Activated naive CD4-positive, alpha-beta T cell treated with anti-CD3 and anti-CD28 coated beads, Interleukin-2, amount 50 U/mL, for 72 hours (primary cell): ENCODE data around the gene KCNH1. TPM values are rescaled to one million over a fixed set of nuclear protein-coding genes. Genes with fewer than 3 reads are reported as not detected.

Experiments
- ATAC-seq, 2 donors: fragments of 150-1000 bp; cut with Tn5 transposase; 2 replicates each; pipeline ENCODE4 v1.10.0; 2021; ENCODE audit warnings: mild to moderate bottlenecking in 2 of 2, moderate library complexity in 2 of 2
- DNase-seq, 2 donors: peaks; one replicate each; pipeline ENCODE4 v3.0.0; 2021 to 2022; ENCODE audit warnings: low spot score in 2 of 2
- H3K27ac Mint-ChIP-seq, 2 donors: one replicate each; pipeline ENCODE4 v1.8.0; 2022; ENCODE audit warnings: mild to moderate bottlenecking in 2 of 2, mixed read lengths in 2 of 2
- H3K36me3 Mint-ChIP-seq, 2 donors: one replicate each; pipeline ENCODE4 v1.8.0; 2022; ENCODE audit warnings: mixed read lengths in 2 of 2
- H3K9me3 Mint-ChIP-seq, 2 donors: one replicate each; pipeline ENCODE4 v1.8.0; 2022; ENCODE audit warnings: mixed read lengths in 2 of 2
- total RNA-seq, 2 donors: library from RNA; stranded (reverse); gene quantifications; one replicate each; pipeline ENCODE4 v1.2.3, GENCODE V29; 2022

The KCNH1 gene
- total RNA-seq, 2 donors from 2014 or later = not detected

- no peaks in the 10 kb centered on the region for H3K36me3 Mint-ChIP-seq
- ATAC-seq (no peak), DNase-seq (no peak)
- no peak overlapping the region for H3K27ac Mint-ChIP-seq
- H3K9me3 Mint-ChIP-seq = no peaks in the 10 kb centered on the region
Observed at GRCh38 chr1:210822241-210822640, 311.7 kb downstream of the KCNH1 start.

- no peak overlapping the region for H3K27ac Mint-ChIP-seq
- ATAC-seq (no peak), DNase-seq (no peak)
- H3K36me3 Mint-ChIP-seq = no peaks in the 10 kb centered on the region
- H3K9me3 Mint-ChIP-seq = no peaks in the 10 kb centered on the region
Observed at GRCh38 chr1:210821615-210822014, 312.3 kb downstream of the KCNH1 start.

DNA sequence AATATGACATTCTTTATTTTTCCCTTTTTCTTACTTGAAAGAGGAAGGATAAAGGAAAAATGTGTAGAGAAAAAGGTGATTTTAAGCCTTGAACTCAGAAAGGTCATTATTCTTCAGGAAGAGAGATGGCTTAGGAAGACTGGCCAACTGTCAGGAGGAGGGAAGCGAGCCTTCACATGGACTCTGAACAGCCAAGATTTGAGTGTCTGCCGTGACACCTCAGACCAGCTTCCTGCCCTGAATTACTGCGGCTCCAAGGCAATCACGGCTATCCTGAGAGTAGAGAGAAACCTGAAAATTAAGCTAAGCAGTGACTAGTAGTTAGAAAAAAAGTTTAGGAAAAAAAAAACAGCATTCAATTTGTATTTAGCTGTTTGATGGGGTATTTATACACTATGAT lies 314.7 kb downstream of the KCNH1 start:
- ATAC-seq = no peak
- no peaks in the 10 kb centered on the region for H3K9me3 Mint-ChIP-seq
- no peak for DNase-seq
- H3K27ac Mint-ChIP-seq = no peak overlapping the region
- no peaks in the 10 kb centered on the region for H3K36me3 Mint-ChIP-seq

- DNase-seq = no peak
- Mint-ChIP-seq H3K9me3 (no peaks in the 10 kb centered on the region), H3K36me3 (no peaks in the 10 kb centered on the region), H3K27ac (no peak overlapping the region)
- ATAC-seq = no peak
Observed at GRCh38 chr1:210817385-210818275, 316.3 kb downstream of the KCNH1 start.

DNA sequence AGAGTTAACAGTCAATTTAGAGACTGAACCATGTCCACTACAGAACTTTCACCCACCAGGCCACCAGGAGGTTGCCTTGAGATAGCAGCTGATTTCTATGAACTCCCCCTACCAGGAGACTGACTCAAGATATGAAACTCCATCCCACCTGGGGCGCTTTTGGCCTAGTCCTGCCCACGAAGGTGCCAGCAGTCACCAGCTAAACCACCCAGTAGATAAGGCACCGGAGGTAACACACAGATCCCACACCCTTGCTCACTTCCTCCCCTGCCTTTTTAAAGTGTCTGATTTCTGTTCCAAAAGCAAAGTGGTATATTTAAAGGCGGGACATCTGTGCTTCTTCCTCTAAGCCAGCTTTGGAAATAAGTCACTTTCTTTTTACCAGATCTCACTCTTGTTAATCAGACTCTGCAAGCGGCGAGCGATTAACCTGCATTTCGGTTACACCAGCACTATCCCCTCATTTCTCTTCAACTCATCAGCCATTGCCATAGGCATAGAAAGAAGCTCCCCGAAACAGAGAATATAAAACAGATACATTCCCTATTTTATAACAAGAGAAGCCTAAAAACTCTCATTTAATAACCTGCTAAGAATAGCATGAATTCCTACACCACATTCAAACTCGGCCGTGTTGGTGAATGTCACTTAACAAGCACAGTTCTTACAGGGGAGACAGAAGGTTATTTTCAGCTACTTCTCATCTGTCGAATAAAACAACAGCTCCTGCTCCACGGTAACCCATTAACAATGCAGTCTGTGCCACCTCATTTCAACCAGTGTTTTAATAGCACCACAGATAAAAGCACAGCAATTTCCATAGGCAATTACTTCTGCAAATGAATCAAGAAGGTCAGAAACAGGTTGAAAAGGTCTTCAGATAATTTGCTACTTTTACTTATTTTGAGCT lies 318.1 kb downstream of the KCNH1 start:
- Mint-ChIP-seq H3K36me3 (no peaks in the 10 kb centered on the region), H3K27ac (no peak overlapping the region), H3K9me3 (no peaks in the 10 kb centered on the region)
- DNase-seq = no peak
- ATAC-seq = no peak

DNA sequence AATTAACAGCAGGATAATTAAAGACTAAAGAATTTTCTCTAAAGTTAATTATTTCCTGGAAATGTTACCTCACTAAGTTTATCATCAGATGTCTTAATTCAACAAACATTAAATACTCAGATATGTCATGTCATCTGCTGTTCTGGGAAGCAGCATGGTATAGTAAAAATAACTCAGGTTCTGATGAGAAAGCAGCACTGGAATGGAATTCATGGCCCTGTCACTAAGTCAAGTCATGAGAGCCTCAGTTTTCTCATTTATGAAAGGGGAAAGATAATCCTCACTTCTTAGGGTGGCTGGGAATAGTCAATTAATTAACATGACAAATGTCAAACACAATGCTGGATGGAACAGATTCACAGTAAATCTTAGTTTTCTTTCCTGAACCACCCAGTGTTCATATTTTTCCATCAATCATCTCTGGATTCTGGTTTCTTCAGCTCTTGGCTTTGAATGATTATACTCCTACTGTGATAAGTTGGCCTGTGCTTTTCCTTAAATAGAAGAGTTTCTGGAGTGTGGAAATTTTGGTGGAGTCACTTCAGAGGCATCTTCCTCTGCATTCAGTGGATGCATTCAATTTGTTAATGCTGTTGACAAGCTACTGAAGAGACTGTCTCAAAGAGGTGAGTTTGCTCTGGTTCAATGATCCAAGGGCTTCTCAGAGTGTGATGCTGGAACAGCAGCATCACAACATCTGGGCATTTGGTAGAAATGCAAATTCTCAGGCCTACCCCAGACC lies 319.4 kb downstream of the KCNH1 start:
- no peaks in the 10 kb centered on the region for H3K36me3 Mint-ChIP-seq
- no peak overlapping the region for H3K27ac Mint-ChIP-seq
- DNase-seq (no peak), ATAC-seq (no peak)
- no peaks in the 10 kb centered on the region for H3K9me3 Mint-ChIP-seq

DNA sequence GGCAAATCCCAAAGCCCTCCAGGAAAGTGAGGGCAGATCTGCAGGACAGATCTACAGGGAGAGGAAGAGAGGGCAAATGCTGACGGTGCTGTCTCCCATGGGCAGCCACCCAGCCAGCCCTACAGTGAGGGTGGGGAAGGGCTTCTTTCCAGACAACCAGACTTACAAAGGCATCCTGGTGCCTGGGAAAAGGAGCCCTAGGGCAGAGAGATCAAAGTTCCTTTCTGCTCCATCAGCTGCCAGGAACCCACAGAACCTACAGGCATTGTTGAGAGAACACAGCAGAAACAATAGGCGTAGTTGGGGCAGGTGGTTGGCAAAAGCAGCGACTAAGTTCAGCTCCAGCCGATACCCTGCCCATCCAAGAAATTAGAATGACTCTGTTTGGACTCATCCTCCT lies 332.4 kb downstream of the KCNH1 start:
- no peak for ATAC-seq
- no peaks in the 10 kb centered on the region for H3K36me3 Mint-ChIP-seq
- H3K27ac Mint-ChIP-seq = no peak overlapping the region
- DNase-seq = no peak
- no peaks in the 10 kb centered on the region for H3K9me3 Mint-ChIP-seq

DNA sequence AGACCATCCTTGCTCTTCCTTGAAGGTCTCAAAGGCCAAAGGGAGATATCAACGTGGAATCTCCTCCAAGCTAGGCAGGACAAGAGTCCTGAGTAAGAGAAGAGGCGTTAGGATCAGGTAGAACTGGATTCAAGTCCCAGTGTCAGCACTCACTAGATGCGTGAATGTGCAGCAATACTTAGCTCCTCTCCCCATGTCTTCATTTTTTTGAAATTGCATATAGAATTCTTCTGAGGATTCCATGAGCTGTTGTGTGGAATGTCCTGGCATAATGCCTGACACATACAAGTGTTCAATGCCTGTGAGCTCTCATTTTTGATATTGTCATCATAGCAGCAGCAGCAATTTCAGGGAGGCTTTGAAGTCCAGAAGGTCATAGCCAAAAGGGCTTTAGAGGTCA lies 333.2 kb downstream of the KCNH1 start:
- Mint-ChIP-seq H3K36me3 (no peaks in the 10 kb centered on the region), H3K27ac (no peak overlapping the region), H3K9me3 (no peaks in the 10 kb centered on the region)
- ATAC-seq (no peak), DNase-seq (no peak)

DNA sequence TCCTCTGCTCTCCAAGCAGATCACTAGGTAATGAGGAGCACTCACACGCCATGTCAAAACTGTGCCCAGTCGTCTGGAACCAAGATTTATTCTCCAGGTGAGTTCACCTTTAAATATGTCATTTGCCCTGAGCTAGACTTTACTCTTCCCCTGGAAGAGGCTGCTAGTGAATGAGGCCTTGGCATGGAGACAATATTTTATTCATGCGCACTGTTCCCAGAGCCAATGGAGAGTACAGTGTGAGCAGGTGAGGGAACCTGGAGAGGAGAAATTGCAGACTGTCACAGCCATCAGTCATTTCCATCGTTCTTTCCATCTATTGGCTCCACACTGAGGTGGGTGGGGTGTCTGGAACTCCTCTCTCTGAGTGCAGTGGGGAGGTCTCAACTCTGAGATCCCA lies 333.6 kb downstream of the KCNH1 start:
- Mint-ChIP-seq H3K36me3 (no peaks in the 10 kb centered on the region), H3K27ac (no peak overlapping the region), H3K9me3 (no peaks in the 10 kb centered on the region)
- DNase-seq = no peak
- ATAC-seq = no peak

GRCh38 chr1:210797422-210797821 lies 336.5 kb downstream of the KCNH1 start:
- Mint-ChIP-seq H3K9me3 (no peaks in the 10 kb centered on the region), H3K36me3 (no peaks in the 10 kb centered on the region), H3K27ac (no peak overlapping the region)
- DNase-seq (no peak), ATAC-seq (no peak)

GRCh38 chr1:210796421-210796820 lies 337.5 kb downstream of the KCNH1 start:
- H3K36me3 Mint-ChIP-seq = no peaks in the 10 kb centered on the region
- DNase-seq = no peak
- no peaks in the 10 kb centered on the region for H3K9me3 Mint-ChIP-seq
- no peak overlapping the region for H3K27ac Mint-ChIP-seq
- ATAC-seq = no peak

DNA sequence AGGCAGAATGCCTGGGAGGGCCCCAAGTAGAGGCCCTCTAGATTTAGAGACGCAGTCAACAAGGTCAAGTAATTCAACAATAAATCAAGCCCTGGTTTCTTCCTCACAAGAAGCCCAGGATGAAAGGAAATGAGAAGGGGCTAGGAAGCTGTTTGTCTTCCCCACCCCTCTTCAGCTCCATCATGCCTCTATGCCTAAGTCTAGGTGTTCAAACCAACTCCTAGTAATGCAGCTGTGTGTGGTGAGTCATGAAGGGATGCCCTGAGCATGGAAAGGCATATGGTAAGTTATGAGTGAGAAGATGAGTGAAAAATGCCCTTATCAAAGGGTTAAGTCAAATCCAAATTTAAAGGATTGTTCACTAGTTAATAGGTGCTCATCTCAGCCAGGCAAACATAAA lies 339.5 kb downstream of the KCNH1 start:
- no peak overlapping the region for H3K27ac Mint-ChIP-seq
- no peaks in the 10 kb centered on the region for H3K36me3 Mint-ChIP-seq
- ATAC-seq = peak in 1 of 2 donors; percentile 56
- H3K9me3 Mint-ChIP-seq = no peaks in the 10 kb centered on the region
- no peak for DNase-seq

DNA sequence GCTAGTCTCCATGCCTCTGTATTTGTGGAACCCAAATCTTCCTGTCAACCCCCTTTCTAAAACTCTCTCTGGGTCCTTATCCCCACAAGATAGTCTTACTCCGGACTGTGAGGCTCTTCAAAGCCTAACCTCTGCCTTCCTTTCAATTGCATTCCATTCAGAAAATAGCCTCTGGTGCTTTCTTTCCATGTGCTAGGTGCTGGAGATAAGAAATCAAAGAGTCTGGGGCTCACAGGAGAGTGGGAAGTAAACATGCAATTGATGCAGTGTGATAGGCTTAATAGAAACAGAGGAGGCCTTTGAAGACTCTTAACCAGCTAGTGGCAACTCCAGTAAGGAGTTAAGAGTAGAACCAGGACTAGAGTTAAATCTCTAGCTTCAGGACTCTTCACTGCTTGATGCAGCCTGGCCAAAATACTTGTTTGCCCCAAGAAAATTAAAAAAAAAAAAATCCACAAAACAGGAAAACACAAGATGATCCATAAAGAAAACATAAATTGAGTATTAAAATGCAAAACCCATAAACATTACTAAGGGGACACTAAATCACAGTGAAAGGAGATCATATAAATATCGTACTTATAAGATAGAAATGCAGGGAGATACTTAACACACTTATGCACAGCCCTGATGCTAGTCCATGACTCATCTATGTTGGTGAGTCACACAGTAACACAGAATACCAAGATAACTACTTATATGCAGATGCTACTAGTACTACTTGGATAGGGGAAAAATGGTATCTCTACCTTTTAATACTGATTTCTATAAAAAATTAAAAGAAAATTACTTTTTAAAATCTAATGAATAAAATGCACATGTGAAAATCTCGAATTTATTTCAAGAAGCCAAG lies 341.5 kb downstream of the KCNH1 start:
- Mint-ChIP-seq H3K27ac (peak overlapping the region in 1 of 2 donors; percentile 61), H3K9me3 (no peaks in the 10 kb centered on the region), H3K36me3 (no peaks in the 10 kb centered on the region)
- ATAC-seq = peak; percentile 46 to 66
- no peak for DNase-seq

DNA sequence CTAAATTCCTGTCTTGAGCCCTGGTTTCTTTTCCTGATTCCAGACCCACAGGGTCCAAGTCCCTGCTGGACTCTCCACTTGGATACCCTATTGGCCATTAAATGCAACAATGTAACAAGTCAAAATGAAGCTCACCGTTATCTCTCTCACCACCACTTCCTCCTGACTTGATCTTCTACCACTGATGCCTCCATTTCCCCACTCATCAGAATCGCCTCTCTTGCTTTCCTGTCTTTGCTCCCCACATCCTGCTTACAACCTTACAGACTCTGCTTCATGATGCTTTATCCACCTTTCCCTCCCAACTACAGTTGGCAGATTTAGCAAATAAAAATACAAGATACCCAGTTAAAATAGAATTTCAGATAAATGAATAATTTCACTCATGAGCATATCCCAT lies 343.8 kb downstream of the KCNH1 start:
- no peak for ATAC-seq
- Mint-ChIP-seq H3K27ac (no peak overlapping the region), H3K36me3 (no peaks in the 10 kb centered on the region)

GRCh38 chr1:210787800-210788199 lies 346.1 kb downstream of the KCNH1 start:
- DNase-seq (no peak), ATAC-seq (no peak)
- Mint-ChIP-seq H3K36me3 (no peaks in the 10 kb centered on the region), H3K27ac (no peak overlapping the region), H3K9me3 (no peaks in the 10 kb centered on the region)

More for the DNA sequence above, 343.8 kb downstream of the KCNH1 start:
- no peak for DNase-seq
- H3K9me3 Mint-ChIP-seq = no peaks in the 10 kb centered on the region

DNA sequence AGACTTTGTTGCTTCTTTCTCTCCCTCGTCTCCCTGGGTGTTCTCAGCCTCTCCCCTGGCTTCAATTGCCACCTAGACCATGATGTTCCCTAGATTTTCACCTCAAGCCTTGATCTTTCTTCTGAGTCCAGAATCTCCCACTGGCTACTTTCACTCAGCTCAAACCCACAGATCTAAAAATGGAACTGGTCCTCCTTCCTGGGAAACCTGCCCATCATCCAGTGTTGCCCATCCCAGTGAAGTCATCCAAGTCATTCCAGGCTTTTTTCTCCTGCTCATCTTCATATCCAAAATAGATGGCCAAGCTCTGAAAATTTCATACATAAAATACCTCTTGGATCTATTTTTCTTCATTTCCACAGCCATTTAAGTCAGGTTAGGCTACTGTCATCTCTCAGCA lies 347.4 kb downstream of the KCNH1 start:
- no peak for DNase-seq
- H3K27ac Mint-ChIP-seq = no peak overlapping the region

More for the DNA sequence above, 347.4 kb downstream of the KCNH1 start:
- Mint-ChIP-seq H3K9me3 (no peaks in the 10 kb centered on the region), H3K36me3 (no peaks in the 10 kb centered on the region)
- ATAC-seq = no peak
